ENCODE data around the gene RAD1. TPM values are rescaled to one million over a fixed set of nuclear protein-coding genes. Genes with fewer than 3 reads are reported as not detected.

RAD1 gene
- total and polyA plus RNA-seq, 2 of the 8 experiments (the other 6 are each of a cell fraction or from before 2014, with no cell fraction given) = 15.1 to 37.3 TPM

DNA sequence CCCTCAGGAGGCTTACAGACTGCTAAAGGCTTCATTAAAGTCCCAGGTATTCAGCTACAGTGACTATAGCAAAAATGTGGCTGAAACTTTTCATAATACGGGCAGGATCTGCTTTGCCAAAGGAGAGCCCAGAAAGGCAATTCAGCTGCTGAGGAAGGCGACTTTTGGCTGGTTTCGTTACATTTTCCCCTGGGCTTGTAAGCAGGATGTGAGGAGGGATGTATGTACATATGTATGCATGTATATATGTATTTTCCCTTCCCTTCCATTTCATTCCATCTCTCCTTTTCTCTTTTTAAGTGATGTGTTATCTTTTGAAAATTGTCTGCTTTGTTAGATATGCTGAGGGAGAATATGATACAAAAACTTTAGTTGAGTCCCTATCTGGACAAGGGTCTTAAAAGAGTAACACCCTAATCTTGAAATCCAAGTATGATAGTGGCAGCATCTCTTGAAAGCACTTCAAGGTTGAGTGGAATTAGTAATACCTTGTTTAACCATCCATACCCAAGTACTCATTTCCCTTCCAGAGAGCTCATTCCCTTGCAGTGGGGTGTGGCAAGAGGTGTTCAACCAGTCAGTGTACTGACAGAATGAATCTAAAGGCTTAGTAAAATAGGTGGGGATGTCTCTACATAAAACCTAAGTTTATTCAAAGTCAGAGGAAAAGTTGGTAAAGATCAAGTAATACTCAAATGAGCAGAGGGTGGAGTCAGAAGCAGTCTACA lies 28.7 kb downstream of the RAD1 start (continued):
- TF ChIP-seq, protein P1, sequence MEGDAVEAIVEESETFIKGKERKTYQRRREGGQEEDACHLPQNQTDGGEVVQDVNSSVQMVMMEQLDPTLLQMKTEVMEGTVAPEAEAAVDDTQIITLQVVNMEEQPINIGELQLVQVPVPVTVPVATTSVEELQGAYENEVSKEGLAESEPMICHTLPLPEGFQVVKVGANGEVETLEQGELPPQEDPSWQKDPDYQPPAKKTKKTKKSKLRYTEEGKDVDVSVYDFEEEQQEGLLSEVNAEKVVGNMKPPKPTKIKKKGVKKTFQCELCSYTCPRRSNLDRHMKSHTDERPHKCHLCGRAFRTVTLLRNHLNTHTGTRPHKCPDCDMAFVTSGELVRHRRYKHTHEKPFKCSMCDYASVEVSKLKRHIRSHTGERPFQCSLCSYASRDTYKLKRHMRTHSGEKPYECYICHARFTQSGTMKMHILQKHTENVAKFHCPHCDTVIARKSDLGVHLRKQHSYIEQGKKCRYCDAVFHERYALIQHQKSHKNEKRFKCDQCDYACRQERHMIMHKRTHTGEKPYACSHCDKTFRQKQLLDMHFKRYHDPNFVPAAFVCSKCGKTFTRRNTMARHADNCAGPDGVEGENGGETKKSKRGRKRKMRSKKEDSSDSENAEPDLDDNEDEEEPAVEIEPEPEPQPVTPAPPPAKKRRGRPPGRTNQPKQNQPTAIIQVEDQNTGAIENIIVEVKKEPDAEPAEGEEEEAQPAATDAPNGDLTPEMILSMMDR (IDR thresholded peaks at IDR 0.05; ENCODE audit: control extremely low read depth in 1 of 3, insufficient read depth in 1 of 3, low read depth in 1 of 3, low read length in 3 of 3) = no peak
- no peak for TF ChIP-seq HDAC2 (IDR thresholded peaks at IDR 0.05; ENCODE audit: borderline replicate concordance in 1 of 2, low read depth in 2 of 2, low read length in 2 of 2)
- TF ChIP-seq ASH2L (IDR thresholded peaks at IDR 0.05; ENCODE audit: low read length) = no peak
- TF ChIP-seq GABPA (IDR thresholded peaks at IDR 0.05; ENCODE audit: borderline replicate concordance, insufficient read depth, low read length) = no peak
- TF ChIP-seq SRF (IDR thresholded peaks at IDR 0.05; ENCODE audit: low read depth, low read length) = no peak
- TF ChIP-seq SIN3A (conservative IDR thresholded peaks at IDR 0.05 in 1 of 2, IDR thresholded peaks at IDR 0.05 in 1 of 2; ENCODE audit: low read depth in 1 of 2, low read length in 2 of 2) = no peak
- TF ChIP-seq CHD1 (IDR thresholded peaks at IDR 0.05; ENCODE audit: low read depth, low read length) = no peak

Data from H1 (cell line).